CD4-positive, alpha-beta T cell treated with Interleukin-2 at 100 ng/mL for 4 hours (primary cell): ENCODE data around the gene CCDC78.

Experiments used
- DNase-seq: peaks from one replicate; pipeline ENCODE4 v3.0.0-alpha.2; 2020; ENCODE audit warnings: low spot score

CCDC78 gene

GRCh38 chr16:678209-678857 is 47.9 kb downstream of the CCDC78 start:
- no peak for DNase-seq

GRCh38 chr16:677316-678190 is 48.7 kb downstream of the CCDC78 start:
- no peak for DNase-seq

- peak; percentile 44 for DNase-seq
Measured at GRCh38 chr16:676913-677312, 49.3 kb downstream of the CCDC78 start.

- DNase-seq = no peak
Measured at GRCh38 chr16:676565-676902, 49.7 kb downstream of the CCDC78 start.

GRCh38 chr16:675884-676564 is 50.2 kb downstream of the CCDC78 start:
- DNase-seq = no peak

GRCh38 chr16:674968-675883 is 51.0 kb downstream of the CCDC78 start, which contains the start of gene RHBDL1:
Gene RHBDL1 (plus strand): TSS chr16:675671. CDS start chr16:675791, 120 bp downstream.
- no peak for DNase-seq

- DNase-seq = no peak
Measured at GRCh38 chr16:674214-674881, 51.9 kb downstream of the CCDC78 start.

GRCh38 chr16:673399-673991 is 52.7 kb downstream of the CCDC78 start:
- no peak for DNase-seq

- no peak for DNase-seq
Measured at GRCh38 chr16:672851-673250, 53.4 kb downstream of the CCDC78 start.
